Measurements from ENCODE around the gene TTLL5. TPM values are rescaled to one million over a fixed set of nuclear protein-coding genes. Genes with fewer than 3 reads are reported as not detected.

Gene TTLL5
- polyA plus RNA-seq, 3 donors: 4.2 to 7.2 (median 4.7) TPM

DNA sequence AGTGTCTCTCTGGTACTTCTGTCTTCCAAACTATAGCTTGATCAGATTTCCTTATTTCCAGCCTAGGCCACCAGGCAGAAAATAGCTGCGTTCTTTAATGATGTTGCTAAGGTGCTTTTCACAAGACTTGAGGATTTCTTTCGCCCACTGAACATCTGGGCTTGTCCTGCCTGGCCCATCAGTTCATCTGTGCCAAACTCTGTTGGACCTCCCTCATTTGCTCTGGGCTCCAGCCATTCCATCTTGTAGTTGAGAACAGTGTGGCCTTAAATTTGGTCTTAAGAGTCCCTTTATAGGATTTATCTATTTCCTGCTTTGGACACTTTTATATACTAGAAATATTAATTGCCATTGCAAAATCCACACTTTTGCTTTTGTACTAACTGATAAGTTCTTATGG is 109.6 kb downstream of the TTLL5 start:
- Histone ChIP-seq H3K9me3 (replicated peaks in 1 of 2; ENCODE audit: control insufficient read depth in 1 of 2, insufficient read depth in 1 of 2, low read length in 2 of 2) (no peaks in the 10 kb centered on the region), H3K4me1 (ENCODE audit: control insufficient read depth in 1 of 2, insufficient read depth in 2 of 2, low read length in 2 of 2) (no peaks in the 10 kb centered on the region), H3K79me2 (ENCODE audit: insufficient read depth, low read length) (no peaks in the 10 kb centered on the region), H3K27ac (ENCODE audit: low read depth in 1 of 2, low read length in 2 of 2) (no peak overlapping the region), H3K36me3 (replicated peaks in 1 of 2; ENCODE audit: control insufficient read depth in 1 of 2, insufficient read depth in 2 of 2, low read length in 2 of 2) (peaks cover 9 to 27% of the 10 kb centered on the region in 2 donors), H3K4me3 (replicated peaks in 1 of 3; ENCODE audit: low read depth in 2 of 3, low read length in 3 of 3) (no peak overlapping the region), H3K27me3 (ENCODE audit: control insufficient read depth in 2 of 2, insufficient read depth in 2 of 2, low read length in 2 of 2) (no peaks in the 10 kb centered on the region), H2AFZ (ENCODE audit: insufficient read depth, low read depth, low read length, poor library complexity, severe bottlenecking) (no peak overlapping the region), H3K4me2 (replicated peaks; ENCODE audit: extremely low read depth, low read length, poor library complexity, severe bottlenecking) (no peak overlapping the region), H3K9ac (ENCODE audit: insufficient read depth, low read length, poor library complexity, severe bottlenecking) (no peak overlapping the region), H4K20me1 (ENCODE audit: insufficient read depth, low read length) (no peaks in the 10 kb centered on the region)
- intact Hi-C loops (cut with micrococcal nuclease): no loop called here
- Mint-ChIP-seq H3K36me3 (peaks cover 20 to 24% of the 10 kb centered on the region in 2 donors), H3K9me3 (no peaks in the 10 kb centered on the region), H3K27me3 (ENCODE audit: low read depth in 3 of 3) (no peaks in the 10 kb centered on the region), H3K4me3 (no peak overlapping the region), H3K4me1 (no peaks in the 10 kb centered on the region), H3K27ac (no peak overlapping the region)
- TF ChIP-seq, protein P1, sequence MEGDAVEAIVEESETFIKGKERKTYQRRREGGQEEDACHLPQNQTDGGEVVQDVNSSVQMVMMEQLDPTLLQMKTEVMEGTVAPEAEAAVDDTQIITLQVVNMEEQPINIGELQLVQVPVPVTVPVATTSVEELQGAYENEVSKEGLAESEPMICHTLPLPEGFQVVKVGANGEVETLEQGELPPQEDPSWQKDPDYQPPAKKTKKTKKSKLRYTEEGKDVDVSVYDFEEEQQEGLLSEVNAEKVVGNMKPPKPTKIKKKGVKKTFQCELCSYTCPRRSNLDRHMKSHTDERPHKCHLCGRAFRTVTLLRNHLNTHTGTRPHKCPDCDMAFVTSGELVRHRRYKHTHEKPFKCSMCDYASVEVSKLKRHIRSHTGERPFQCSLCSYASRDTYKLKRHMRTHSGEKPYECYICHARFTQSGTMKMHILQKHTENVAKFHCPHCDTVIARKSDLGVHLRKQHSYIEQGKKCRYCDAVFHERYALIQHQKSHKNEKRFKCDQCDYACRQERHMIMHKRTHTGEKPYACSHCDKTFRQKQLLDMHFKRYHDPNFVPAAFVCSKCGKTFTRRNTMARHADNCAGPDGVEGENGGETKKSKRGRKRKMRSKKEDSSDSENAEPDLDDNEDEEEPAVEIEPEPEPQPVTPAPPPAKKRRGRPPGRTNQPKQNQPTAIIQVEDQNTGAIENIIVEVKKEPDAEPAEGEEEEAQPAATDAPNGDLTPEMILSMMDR (IDR thresholded peaks at IDR 0.05): no peak
- DNase-seq: no peak
- 100% methylated on average over 1 of the region's 2 CpGs for WGBS (ENCODE audit: insufficient coverage)

DNA sequence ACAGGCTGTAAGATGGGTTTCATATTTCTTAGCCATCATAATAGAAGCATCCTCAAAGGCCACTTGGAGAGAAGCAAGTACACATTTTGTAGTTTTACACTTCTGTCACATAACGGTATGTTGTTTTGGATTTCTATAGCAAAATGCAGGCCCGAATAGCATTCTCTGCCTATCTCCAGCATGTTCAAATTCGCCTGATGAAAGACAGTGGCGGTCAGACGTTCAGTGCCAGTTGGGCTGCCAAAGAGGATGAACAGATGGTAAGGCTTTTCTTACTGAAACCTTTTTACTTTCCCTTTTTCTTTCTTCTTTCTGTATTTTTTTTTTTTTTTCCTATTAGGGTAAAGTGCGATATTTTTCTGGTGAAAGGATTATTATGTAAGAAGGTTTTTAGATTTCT is 110.5 kb downstream of the TTLL5 start:
- no peak overlapping the region for H3K4me2 ChIP-seq (replicated peaks; ENCODE audit: extremely low read depth, low read length, poor library complexity, severe bottlenecking)
- no peaks in the 10 kb centered on the region for H3K27me3 Mint-ChIP-seq (ENCODE audit: low read depth in 3 of 3)
- no peaks in the 10 kb centered on the region for H3K9me3 ChIP-seq (replicated peaks in 1 of 2; ENCODE audit: control insufficient read depth in 1 of 2, insufficient read depth in 1 of 2, low read length in 2 of 2)
- H2AFZ ChIP-seq (ENCODE audit: insufficient read depth, low read depth, low read length, poor library complexity, severe bottlenecking): no peak overlapping the region
- TF ChIP-seq, protein P1 (IDR thresholded peaks at IDR 0.05): no peak
- DNase-seq: no peak
- H3K9ac ChIP-seq (ENCODE audit: insufficient read depth, low read length, poor library complexity, severe bottlenecking): no peak overlapping the region
- intact Hi-C loops (cut with micrococcal nuclease): no loop called here
- H3K9me3 Mint-ChIP-seq: no peaks in the 10 kb centered on the region
- H3K27ac ChIP-seq (ENCODE audit: low read depth in 1 of 2, low read length in 2 of 2): no peak overlapping the region
- H3K27ac Mint-ChIP-seq: no peak overlapping the region
- no peak overlapping the region for H3K4me3 ChIP-seq (replicated peaks in 1 of 3; ENCODE audit: low read depth in 2 of 3, low read length in 3 of 3)
- H4K20me1 ChIP-seq (ENCODE audit: insufficient read depth, low read length): no peaks in the 10 kb centered on the region
- no peaks in the 10 kb centered on the region for H3K27me3 ChIP-seq (ENCODE audit: control insufficient read depth in 2 of 2, insufficient read depth in 2 of 2, low read length in 2 of 2)
- H3K36me3 Mint-ChIP-seq: peaks cover 26 to 29% of the 10 kb centered on the region in 2 donors
- no peaks in the 10 kb centered on the region for H3K4me1 Mint-ChIP-seq
- WGBS (ENCODE audit: insufficient coverage): 100% methylated on average over 2 of the region's 6 CpGs
- no peak overlapping the region for H3K4me3 Mint-ChIP-seq
- no peaks in the 10 kb centered on the region for H3K79me2 ChIP-seq (ENCODE audit: insufficient read depth, low read length)
- H3K36me3 ChIP-seq (replicated peaks in 1 of 2; ENCODE audit: control insufficient read depth in 1 of 2, insufficient read depth in 2 of 2, low read length in 2 of 2): peaks cover 18 to 33% of the 10 kb centered on the region in 2 donors
- no peaks in the 10 kb centered on the region for H3K4me1 ChIP-seq (ENCODE audit: control insufficient read depth in 1 of 2, insufficient read depth in 2 of 2, low read length in 2 of 2)

All from CD14-positive monocyte (primary cell).